ENCODE measurements around the gene TENM4.

Gene TENM4

GRCh38 chr11:78753297-78753696 lies 687.5 kb downstream of the TENM4 start:
- no peak for DNase-seq

- no peak for DNase-seq
Observed at GRCh38 chr11:78752494-78752893, 688.3 kb downstream of the TENM4 start.

- DNase-seq, result no peak
Observed at GRCh38 chr11:78748918-78749690, 691.7 kb downstream of the TENM4 start.

GRCh38 chr11:78744949-78745348 lies 695.9 kb downstream of the TENM4 start:
- DNase-seq, result no peak

- no peak for DNase-seq
Observed at GRCh38 chr11:78744202-78744601, 696.6 kb downstream of the TENM4 start.

- no peak for DNase-seq
Observed at GRCh38 chr11:78742430-78742829, 698.4 kb downstream of the TENM4 start.

- DNase-seq, result no peak
Observed at GRCh38 chr11:78741741-78742140, 699.1 kb downstream of the TENM4 start.

- DNase-seq, result no peak
Observed at GRCh38 chr11:78740199-78741071, 700.4 kb downstream of the TENM4 start.

- no peak for DNase-seq
Observed at GRCh38 chr11:78737891-78738290, 702.9 kb downstream of the TENM4 start.

- DNase-seq, result no peak
Observed at GRCh38 chr11:78737301-78737700, 703.5 kb downstream of the TENM4 start.

- no peak for DNase-seq
Observed at GRCh38 chr11:78735711-78736110, 705.1 kb downstream of the TENM4 start.

GRCh38 chr11:78733031-78733430 lies 707.8 kb downstream of the TENM4 start:
- no peak for DNase-seq

- no peak for DNase-seq
Observed at GRCh38 chr11:78732246-78732645, 708.6 kb downstream of the TENM4 start.

- DNase-seq, result no peak
Observed at GRCh38 chr11:78731027-78731426, 709.8 kb downstream of the TENM4 start.

GRCh38 chr11:78730267-78730824 lies 710.5 kb downstream of the TENM4 start:
- DNase-seq, result no peak

GRCh38 chr11:78727816-78728215 lies 713.0 kb downstream of the TENM4 start:
- DNase-seq, result no peak

GRCh38 chr11:78725200-78725599 lies 715.6 kb downstream of the TENM4 start:
- no peak for DNase-seq

- DNase-seq, result no peak
Observed at GRCh38 chr11:78722786-78723185, 718.0 kb downstream of the TENM4 start.

- no peak for DNase-seq
Observed at GRCh38 chr11:78720281-78720989, 720.4 kb downstream of the TENM4 start.

- no peak for DNase-seq
Observed at GRCh38 chr11:78717041-78717440, 723.8 kb downstream of the TENM4 start.

- DNase-seq, result no peak
Observed at GRCh38 chr11:78715639-78716311, 725.1 kb downstream of the TENM4 start.

- no peak for DNase-seq
Observed at GRCh38 chr11:78714539-78714938, 726.3 kb downstream of the TENM4 start.

GRCh38 chr11:78711735-78712134 lies 729.1 kb downstream of the TENM4 start:
- DNase-seq, result no peak

Measured in bone marrow (tissue), 2 donors.